Measurements from ENCODE around the gene ARSG. TPM values are rescaled to one million over a fixed set of nuclear protein-coding genes. Genes with fewer than 3 reads are reported as not detected.

ARSG gene
- total and polyA plus RNA-seq, 4 donors: 1.5 to 5.4 (median 2.3) TPM

GRCh38 chr17:68456339-68457167, 165.3 kb downstream of the ARSG start:
- peak overlapping the region; percentile 55 to 97 (median 87) for H3K4me3 ChIP-seq (ENCODE audit: low read depth in 1 of 3, low read length in 3 of 3)
- TF ChIP-seq EGR1 (IDR thresholded peaks at IDR 0.05; ENCODE audit: low read depth in 2 of 2) (no peak), HNF4A (conservative IDR thresholded peaks at IDR 0.05) (peak; percentile 19 to 43), ATF3 (IDR thresholded peaks at IDR 0.05) (no peak), MAX (IDR thresholded peaks at IDR 0.05) (peak; percentile 47), RAD21 (IDR thresholded peaks at IDR 0.05) (peak in 1 of 2 donors; percentile 32), CTCF (IDR thresholded peaks at IDR 0.05; ENCODE audit: low read depth, low read length, missing input control) (no peak), SP1 (IDR thresholded peaks at IDR 0.05) (peak; percentile 25), RXRA (IDR thresholded peaks at IDR 0.05) (peak in 1 of 2 donors; percentile 11), HNF4G (IDR thresholded peaks at IDR 0.05) (no peak), YY1 (IDR thresholded peaks at IDR 0.05) (peak; percentile 60), ZBTB33 (IDR thresholded peaks at IDR 0.05) (no peak), NR2F2 (IDR thresholded peaks at IDR 0.05) (peak; percentile 16), JUND (IDR thresholded peaks at IDR 0.05) (no peak)
- peak overlapping the region; percentile 76 to 84 for H3K27ac ChIP-seq (ENCODE audit: low read depth in 1 of 2, low read length in 2 of 2)
- H3K27me3 ChIP-seq (ENCODE audit: control insufficient read depth in 4 of 4, insufficient read depth in 4 of 4, low read length in 3 of 4): no peaks in the 10 kb centered on the region
- H3K36me3 ChIP-seq (ENCODE audit: control insufficient read depth in 4 of 4, insufficient read depth in 3 of 4, low read depth in 1 of 4, low read length in 3 of 4): no peaks in the 10 kb centered on the region
- peak overlapping the region in 1 of 2 donors; percentile 26 for H3K9ac ChIP-seq (ENCODE audit: low read depth in 1 of 2, low read length in 2 of 2)
- peak; percentile 49 for DNase-seq (ENCODE audit: low spot score)
- WGBS: 21% methylated on average over 23 of the region's 23 CpGs
- H3K4me1 ChIP-seq (ENCODE audit: control insufficient read depth in 4 of 4, insufficient read depth in 4 of 4, low read length in 3 of 4): peaks cover 2 to 22% (median 21%) of the 10 kb centered on the region in 4 donors
- H3K9me3 ChIP-seq (ENCODE audit: control insufficient read depth in 4 of 4, low read length in 3 of 4): no peaks in the 10 kb centered on the region

GRCh38 chr17:68457168-68457538, 165.9 kb downstream of the ARSG start, which contains the start of gene WIPI1:
TSS of gene WIPI1 (minus strand) at chr17:68457496. CDS start at chr17:68457421, 75 bp downstream.
- Histone ChIP-seq H3K4me1 (ENCODE audit: control insufficient read depth in 4 of 4, insufficient read depth in 4 of 4, low read length in 3 of 4) (peaks cover 3 to 24% (median 22%) of the 10 kb centered on the region in 4 donors), H3K9me3 (ENCODE audit: control insufficient read depth in 4 of 4, low read length in 3 of 4) (no peaks in the 10 kb centered on the region), H3K27ac (ENCODE audit: low read depth in 1 of 2, low read length in 2 of 2) (peak within 1 kb of the TSS; percentile 84 to 91), H3K9ac (ENCODE audit: low read depth in 1 of 2, low read length in 2 of 2) (peak within 1 kb of the TSS; percentile 52 to 70), H3K36me3 (ENCODE audit: control insufficient read depth in 4 of 4, insufficient read depth in 3 of 4, low read depth in 1 of 4, low read length in 3 of 4) (no peaks in the 10 kb centered on the region), H3K27me3 (ENCODE audit: control insufficient read depth in 4 of 4, insufficient read depth in 4 of 4, low read length in 3 of 4) (no peaks in the 10 kb centered on the region), H3K4me3 (ENCODE audit: low read depth in 1 of 3, low read length in 3 of 3) (peak within 1 kb of the TSS; percentile 74 to 97 (median 87))
- DNase-seq (ENCODE audit: low spot score): no peak
- no peak for TF ChIP-seq ZBTB33 (IDR thresholded peaks at IDR 0.05)
- TF ChIP-seq JUND (IDR thresholded peaks at IDR 0.05): no peak
- TF ChIP-seq ATF3 (IDR thresholded peaks at IDR 0.05): no peak
- no peak for TF ChIP-seq HNF4G (IDR thresholded peaks at IDR 0.05)
- under 1% methylated on average over 39 of the region's 39 CpGs for WGBS
